Measurements from ENCODE around the gene BICD2.

DNA sequence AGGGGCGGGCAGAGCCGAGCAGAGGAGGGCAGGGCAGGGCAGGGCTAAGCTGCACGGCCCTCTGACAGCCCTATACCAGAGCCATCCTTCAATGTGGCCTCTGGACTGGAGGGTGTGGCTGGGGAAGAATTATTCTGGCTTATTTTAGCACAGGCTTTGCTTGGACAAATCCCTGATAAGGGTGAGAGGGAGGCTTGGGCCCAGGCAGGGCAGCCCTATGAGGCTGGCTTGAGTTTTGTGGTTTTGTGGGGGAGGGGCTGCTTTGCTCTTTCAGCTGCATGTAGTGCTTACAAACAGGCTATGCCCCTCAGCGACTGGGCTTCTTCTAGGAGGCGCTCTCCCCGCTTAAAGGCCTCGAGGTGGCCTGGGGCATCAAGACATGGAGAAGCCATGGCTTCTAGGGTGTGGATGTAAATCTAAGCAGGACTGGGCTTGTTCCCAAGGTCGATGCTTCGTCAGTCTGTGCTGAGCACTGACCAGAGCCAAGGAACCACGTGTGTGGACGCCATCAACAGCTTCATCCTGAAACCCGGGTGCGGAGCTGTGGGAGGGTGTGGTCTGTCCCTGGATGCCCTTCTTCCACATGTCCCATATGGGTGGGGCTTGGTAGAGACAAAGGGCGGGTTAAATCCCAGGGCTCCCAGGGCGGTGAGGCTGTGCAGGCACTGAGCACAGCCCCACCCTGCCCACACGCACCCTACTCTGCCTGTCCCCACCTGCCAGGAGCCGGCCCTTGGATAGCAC is 49.0 kb downstream of the BICD2 start:
- TF ChIP-seq, protein P1, sequence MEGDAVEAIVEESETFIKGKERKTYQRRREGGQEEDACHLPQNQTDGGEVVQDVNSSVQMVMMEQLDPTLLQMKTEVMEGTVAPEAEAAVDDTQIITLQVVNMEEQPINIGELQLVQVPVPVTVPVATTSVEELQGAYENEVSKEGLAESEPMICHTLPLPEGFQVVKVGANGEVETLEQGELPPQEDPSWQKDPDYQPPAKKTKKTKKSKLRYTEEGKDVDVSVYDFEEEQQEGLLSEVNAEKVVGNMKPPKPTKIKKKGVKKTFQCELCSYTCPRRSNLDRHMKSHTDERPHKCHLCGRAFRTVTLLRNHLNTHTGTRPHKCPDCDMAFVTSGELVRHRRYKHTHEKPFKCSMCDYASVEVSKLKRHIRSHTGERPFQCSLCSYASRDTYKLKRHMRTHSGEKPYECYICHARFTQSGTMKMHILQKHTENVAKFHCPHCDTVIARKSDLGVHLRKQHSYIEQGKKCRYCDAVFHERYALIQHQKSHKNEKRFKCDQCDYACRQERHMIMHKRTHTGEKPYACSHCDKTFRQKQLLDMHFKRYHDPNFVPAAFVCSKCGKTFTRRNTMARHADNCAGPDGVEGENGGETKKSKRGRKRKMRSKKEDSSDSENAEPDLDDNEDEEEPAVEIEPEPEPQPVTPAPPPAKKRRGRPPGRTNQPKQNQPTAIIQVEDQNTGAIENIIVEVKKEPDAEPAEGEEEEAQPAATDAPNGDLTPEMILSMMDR (IDR thresholded peaks at IDR 0.05): no peak
- TF ChIP-seq POLR2AphosphoS5 (IDR thresholded peaks at IDR 0.05): no peak
